Calu3 (cell line): ENCODE measurements around the gene ANXA4. TPM values are rescaled to one million over a fixed set of nuclear protein-coding genes. Genes with fewer than 3 reads are reported as not detected.
A peak's percentile ranks its signal among the peaks of the same experiment; 100 is the strongest.

Source experiments
- BruUV-seq: library from RNA; stranded (reverse); fragments of 400-500 nt; replicated peaks from 2 replicates; lab custom pipeline; 2021; lab: Mats Ljungman, UMichigan
- CTCF ChIA-PET: fragments of 300-600 bp; sonication (Branson Sonifier 250); formaldehyde crosslinking; loops from one replicate; lab custom pipeline; 2022; ENCODE audit warnings: antibody characterized with exemption; lab: Charles Lee
- DNase-seq: peaks from one replicate; pipeline ENCODE4 v3.0.0; 2022
- H3K27ac Mint-ChIP-seq: one replicate; pipeline ENCODE4 v1.8.0; 2022; ENCODE audit warnings: mixed read lengths; ENCODE audit not compliant: unreplicated experiment
- H3K27me3 Mint-ChIP-seq: one replicate; pipeline ENCODE4 v1.8.0; 2022; ENCODE audit warnings: mixed read lengths; ENCODE audit not compliant: unreplicated experiment
- H3K36me3 Mint-ChIP-seq: one replicate; pipeline ENCODE4 v1.8.0; 2022; ENCODE audit warnings: mild to moderate bottlenecking, moderate library complexity, mixed read lengths; ENCODE audit not compliant: insufficient read depth, unreplicated experiment
- H3K4me1 Mint-ChIP-seq: one replicate; pipeline ENCODE4 v1.8.0; 2022; ENCODE audit warnings: mild to moderate bottlenecking, low read depth, mixed read lengths; ENCODE audit not compliant: unreplicated experiment
- H3K4me3 Mint-ChIP-seq: one replicate; pipeline ENCODE4 v1.8.0; 2022; ENCODE audit warnings: mild to moderate bottlenecking, low read depth, moderate library complexity, mixed read lengths; ENCODE audit not compliant: unreplicated experiment
- H3K9me3 Mint-ChIP-seq: one replicate; pipeline ENCODE4 v1.8.0; 2022; ENCODE audit warnings: low read depth, mixed read lengths; ENCODE audit not compliant: unreplicated experiment
- intact Hi-C: fragments of 100-400 bp; cut with micrococcal nuclease; formaldehyde crosslinking; loops from one replicate; pipeline ENCODE4 v1.10.0; 2022; ENCODE audit not compliant: unreplicated experiment
- total RNA-seq: library from RNA; stranded (reverse); gene quantifications from 2 replicates; pipeline ENCODE4 v1.2.3, GENCODE V29; 2022
- TF ChIP-seq, protein P1 (sequence below): fragments of 200-600 bp; IDR thresholded peaks from one replicate; pipeline ENCODE4 v1.8.0; 2022; ENCODE audit warnings: antibody characterized with exemption; ENCODE audit not compliant: unreplicated experiment

The ANXA4 gene
- total RNA-seq, 1 experiment from 2014 or later, result 1,439 TPM

GRCh38 chr2:69717186-69717585 lies 24.7 kb upstream of the ANXA4 start:
- intact Hi-C loops, result no loop called here
- CTCF ChIA-PET, result no interaction called here

GRCh38 chr2:69717861-69718273 lies 24.1 kb upstream of the ANXA4 start:
- Mint-ChIP-seq H3K27ac (no peak overlapping the region), H3K4me1 (peaks cover 8% of the 10 kb centered on the region), H3K4me3 (no peak overlapping the region), H3K27me3 (peaks cover 13% of the 10 kb centered on the region), H3K36me3 (no peaks in the 10 kb centered on the region), H3K9me3 (no peaks in the 10 kb centered on the region)
- DNase-seq, result no peak
- intact Hi-C loops, result no loop called here
- TF ChIP-seq, protein P1, sequence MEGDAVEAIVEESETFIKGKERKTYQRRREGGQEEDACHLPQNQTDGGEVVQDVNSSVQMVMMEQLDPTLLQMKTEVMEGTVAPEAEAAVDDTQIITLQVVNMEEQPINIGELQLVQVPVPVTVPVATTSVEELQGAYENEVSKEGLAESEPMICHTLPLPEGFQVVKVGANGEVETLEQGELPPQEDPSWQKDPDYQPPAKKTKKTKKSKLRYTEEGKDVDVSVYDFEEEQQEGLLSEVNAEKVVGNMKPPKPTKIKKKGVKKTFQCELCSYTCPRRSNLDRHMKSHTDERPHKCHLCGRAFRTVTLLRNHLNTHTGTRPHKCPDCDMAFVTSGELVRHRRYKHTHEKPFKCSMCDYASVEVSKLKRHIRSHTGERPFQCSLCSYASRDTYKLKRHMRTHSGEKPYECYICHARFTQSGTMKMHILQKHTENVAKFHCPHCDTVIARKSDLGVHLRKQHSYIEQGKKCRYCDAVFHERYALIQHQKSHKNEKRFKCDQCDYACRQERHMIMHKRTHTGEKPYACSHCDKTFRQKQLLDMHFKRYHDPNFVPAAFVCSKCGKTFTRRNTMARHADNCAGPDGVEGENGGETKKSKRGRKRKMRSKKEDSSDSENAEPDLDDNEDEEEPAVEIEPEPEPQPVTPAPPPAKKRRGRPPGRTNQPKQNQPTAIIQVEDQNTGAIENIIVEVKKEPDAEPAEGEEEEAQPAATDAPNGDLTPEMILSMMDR, result no peak
- no TSS peak for BruUV-seq
- CTCF ChIA-PET, result no interaction called here

More at GRCh38 chr2:69717186-69717585, 24.7 kb upstream of the ANXA4 start:
- Mint-ChIP-seq H3K27me3 (peaks cover 13% of the 10 kb centered on the region), H3K27ac (no peak overlapping the region), H3K4me3 (no peak overlapping the region), H3K4me1 (peaks cover 8% of the 10 kb centered on the region), H3K36me3 (no peaks in the 10 kb centered on the region), H3K9me3 (no peaks in the 10 kb centered on the region)
- DNase-seq, result no peak
- BruUV-seq, result no TSS peak
- TF ChIP-seq, protein P1, result no peak

DNA sequence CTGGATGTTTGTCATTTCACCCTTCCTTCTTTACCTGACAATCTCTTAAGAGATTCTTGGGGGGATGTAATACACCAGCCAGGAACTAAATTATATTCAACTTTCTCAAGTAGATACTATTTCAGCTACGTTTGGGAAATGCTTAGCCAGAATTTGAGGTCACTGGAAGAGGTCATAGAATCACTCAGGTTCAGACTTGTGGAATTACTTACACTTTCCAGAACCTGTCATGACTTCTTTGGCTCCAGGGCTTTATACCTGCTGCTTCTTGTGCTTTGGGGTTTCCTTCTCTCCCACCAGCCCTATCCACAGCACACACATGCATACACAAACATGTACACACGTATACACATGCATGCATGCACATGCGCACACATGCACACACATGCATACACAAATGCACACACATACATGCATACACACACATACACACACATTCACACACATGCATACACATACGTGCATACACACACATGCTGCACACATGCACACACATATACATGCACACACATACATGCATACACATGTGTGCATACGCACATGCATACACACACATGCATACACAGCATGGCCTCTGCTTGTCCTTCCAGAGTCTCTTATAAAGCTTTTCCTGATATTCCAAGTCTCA lies 23.5 kb upstream of the ANXA4 start:
- intact Hi-C loops, result no loop called here
- no peak for DNase-seq
- H3K27ac Mint-ChIP-seq, result no peak overlapping the region
- H3K27me3 Mint-ChIP-seq, result peaks cover 7% of the 10 kb centered on the region
- peaks cover 8% of the 10 kb centered on the region for H3K4me1 Mint-ChIP-seq
- no peaks in the 10 kb centered on the region for H3K36me3 Mint-ChIP-seq
- TF ChIP-seq, protein P1, result no peak
- no peaks in the 10 kb centered on the region for H3K9me3 Mint-ChIP-seq
- no peak overlapping the region for H3K4me3 Mint-ChIP-seq
- no TSS peak for BruUV-seq
- CTCF ChIA-PET, result interaction anchor here (0.7 kb wide), 1 partner anchor 25 kb away, joined by 5 read pairs; no protein-coding TSS in a partner anchor

DNA sequence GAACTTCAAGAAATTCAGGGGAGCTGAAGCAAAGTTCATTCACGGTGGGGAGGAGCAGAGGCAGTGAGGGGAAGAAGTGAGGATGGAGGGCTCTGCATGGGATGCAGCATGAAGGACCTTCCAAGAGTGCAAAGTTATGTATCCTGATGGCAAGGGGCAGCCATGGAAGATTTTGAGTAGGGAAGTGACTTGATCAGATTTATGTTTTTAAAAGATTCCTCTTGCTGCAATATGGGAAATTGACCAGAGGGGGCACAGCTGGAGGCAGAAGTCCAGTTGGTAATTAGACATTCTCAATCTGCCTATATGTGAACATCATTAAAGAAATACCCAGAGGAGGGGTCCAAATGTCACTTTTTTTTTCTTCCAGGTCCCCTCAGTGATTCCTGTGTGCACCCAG lies 21.5 kb upstream of the ANXA4 start:
- no TSS peak for BruUV-seq
- Mint-ChIP-seq H3K36me3 (no peaks in the 10 kb centered on the region), H3K4me1 (peaks cover 12% of the 10 kb centered on the region), H3K9me3 (no peaks in the 10 kb centered on the region), H3K4me3 (no peak overlapping the region), H3K27me3 (no peaks in the 10 kb centered on the region), H3K27ac (no peak overlapping the region)
- intact Hi-C loops, result loop anchor here (10.0 kb wide), 1 partner anchor 154 kb away; no protein-coding TSS in a partner anchor
- TF ChIP-seq, protein P1, result no peak
- peak; percentile 35 for DNase-seq
- CTCF ChIA-PET, result interaction anchor here (0.6 kb wide), 1 partner anchor 156 kb away, joined by 3 read pairs; no protein-coding TSS in a partner anchor
